WI38 (cell line): ENCODE data around the gene VWA5B1.

Experiments
- H3K4me3 ChIP-seq: 2 replicates; pipeline ENCODE4 v1.5.1; 2011; ENCODE audit warnings: low read depth, mild to moderate bottlenecking, control low read depth, low read length
- CTCF ChIP-seq: IDR thresholded peaks from 2 replicates; pipeline ENCODE4 v1.5.1; 2012; ENCODE audit warnings: low read depth, mild to moderate bottlenecking, control low read depth, low read length

The VWA5B1 gene

GRCh38 chr1:20290624-20291597 lies at the start of gene VWA5B1:
Gene VWA5B1, plus strand, starts transcription at chr1:20290875. Its CDS starts 19,727 bp downstream, at chr1:20310602.
- no peak within 1 kb of the TSS for H3K4me3 ChIP-seq

GRCh38 chr1:20242890-20243479 lies 47.7 kb upstream of the VWA5B1 start:
- no peak for TF ChIP-seq CTCF
- H3K4me3 ChIP-seq: no peak overlapping the region

More at GRCh38 chr1:20290624-20291597, at the start of gene VWA5B1:
- TF ChIP-seq CTCF: no peak

- H3K4me3 ChIP-seq: no peak overlapping the region
- no peak for TF ChIP-seq CTCF
Observed at GRCh38 chr1:20248971-20249612, 41.6 kb upstream of the VWA5B1 start.

- no peak for TF ChIP-seq CTCF
- H3K4me3 ChIP-seq: no peak overlapping the region
Observed at GRCh38 chr1:20250340-20250989, 40.2 kb upstream of the VWA5B1 start.

GRCh38 chr1:20252587-20252986 lies 38.1 kb upstream of the VWA5B1 start:
- no peak overlapping the region for H3K4me3 ChIP-seq
- no peak for TF ChIP-seq CTCF

GRCh38 chr1:20255666-20256065 lies 35.0 kb upstream of the VWA5B1 start:
- H3K4me3 ChIP-seq: no peak overlapping the region
- no peak for TF ChIP-seq CTCF
